ENCODE results near the gene RNF26.
"Not testable (repeated sequence)": the region's sequence is repeated elsewhere in the genome, so short reads cannot be mapped to it uniquely, and the experiment has no call there.

The RNF26 gene

DNA sequence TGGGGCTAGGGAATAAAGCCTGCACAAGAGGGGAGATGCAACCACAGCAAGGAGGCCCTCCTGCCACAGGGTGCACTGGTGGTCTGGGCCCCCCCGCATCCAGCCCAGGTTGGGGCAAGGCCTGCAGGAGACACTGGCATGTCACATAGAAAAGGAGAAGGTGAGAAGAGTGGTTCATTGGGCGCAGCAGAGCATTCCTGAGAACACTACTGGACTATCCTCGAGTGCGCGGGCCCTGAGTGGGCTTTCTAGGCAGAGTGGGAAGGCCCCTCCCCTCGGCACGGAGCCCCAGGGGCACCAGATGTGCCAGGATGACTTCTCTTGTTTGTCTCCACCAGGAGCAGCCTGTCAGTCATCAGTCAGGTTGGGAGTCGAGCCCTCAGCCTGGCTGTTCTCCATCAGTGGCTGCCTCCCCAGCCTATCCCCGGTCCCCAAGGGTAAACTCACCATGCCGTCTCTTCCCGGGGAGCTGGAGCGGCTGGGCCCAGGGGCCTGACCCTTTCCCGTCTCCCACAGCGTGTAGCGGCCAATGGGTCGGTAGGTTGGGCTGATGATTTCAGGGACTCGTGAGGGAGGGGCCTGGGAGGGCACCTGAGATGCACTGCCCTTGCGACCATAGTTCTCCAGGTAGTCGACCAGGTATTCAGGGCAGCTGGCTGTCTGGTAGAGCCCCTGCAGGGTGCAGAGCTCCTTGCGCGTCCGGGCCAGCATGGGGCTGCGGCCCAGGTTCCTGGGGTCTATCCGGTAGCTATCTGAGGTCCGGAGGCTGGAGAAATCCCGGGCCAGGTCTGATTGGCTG, 38.1 kb downstream of the RNF26 start:
- no peak for DNase-seq

DNA sequence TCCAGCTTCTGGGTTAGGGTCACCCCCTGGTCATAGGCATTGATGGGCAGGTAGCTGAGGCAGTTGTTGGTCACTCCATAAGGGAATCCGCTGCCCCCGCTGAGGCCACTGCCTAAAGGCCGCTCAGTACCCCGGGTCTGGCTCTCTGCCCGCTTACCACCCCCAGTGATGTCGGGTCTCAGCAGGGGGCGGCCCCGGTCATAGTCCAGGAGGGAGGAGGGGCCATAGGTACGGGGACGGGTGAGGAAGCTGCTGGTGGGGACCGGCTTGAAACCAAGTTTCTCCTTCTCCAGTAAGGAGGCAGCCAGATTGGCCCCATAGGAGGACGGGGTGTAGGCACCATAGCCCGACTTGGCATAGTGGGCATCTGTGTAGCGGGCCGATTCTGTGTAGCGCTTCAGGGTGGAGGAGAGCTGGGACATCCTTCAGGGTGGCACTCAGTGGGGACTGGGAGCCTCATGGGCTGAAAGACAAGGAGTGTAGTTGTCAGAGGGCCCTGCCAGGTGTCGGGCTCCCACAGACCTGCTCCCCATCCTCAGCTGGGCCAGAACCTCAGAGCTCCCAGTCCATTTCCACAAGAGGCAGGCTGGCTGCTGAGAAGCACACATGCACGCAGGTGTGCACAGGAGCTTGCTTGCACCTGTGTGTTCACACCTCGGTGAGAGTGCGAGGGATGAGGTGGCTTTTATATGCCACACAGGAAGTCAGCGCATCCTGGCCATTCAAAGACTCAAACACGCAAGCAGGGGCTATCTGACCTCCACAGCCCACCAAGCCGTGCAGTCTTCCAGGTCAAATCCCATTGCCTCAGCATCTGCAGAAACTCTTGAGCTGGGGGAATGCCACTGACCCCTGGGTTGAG, 39.0 kb downstream of the RNF26 start:
- DNase-seq: no peak

DNA sequence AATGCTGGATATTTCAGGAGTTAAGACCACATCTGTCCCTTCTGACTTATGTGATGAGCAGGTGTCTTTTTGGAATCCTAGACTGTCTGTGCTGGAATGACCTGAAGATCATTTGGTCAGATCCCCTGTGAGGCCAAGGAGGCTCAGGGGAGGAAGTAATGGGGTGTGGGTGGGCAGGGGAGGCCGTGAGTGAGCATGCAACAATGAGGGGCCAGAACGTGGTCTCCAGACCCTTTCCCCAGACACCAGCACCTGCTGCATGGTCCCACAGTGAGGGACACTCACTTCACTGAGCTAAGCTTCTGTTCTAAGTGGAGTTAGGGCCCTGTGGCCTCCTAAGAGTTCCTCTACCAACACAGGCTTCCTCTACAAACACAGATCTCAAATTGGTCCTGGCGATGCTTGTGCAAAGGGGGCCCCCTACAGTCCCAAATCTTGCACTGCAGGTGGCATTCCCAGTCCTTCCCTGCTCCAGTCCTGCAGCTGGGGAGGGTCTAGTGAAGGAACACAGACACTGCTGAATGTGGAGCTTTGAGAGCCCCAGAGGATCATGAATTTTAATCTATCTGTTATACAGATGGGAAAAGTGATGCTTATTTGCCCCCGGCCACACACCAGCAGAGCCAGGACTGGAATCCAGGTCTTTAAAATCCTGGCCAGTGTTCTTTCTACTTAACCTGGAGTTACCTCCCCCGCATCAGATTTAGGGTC, 39.7 kb downstream of the RNF26 start:
- peak; percentile 74 for DNase-seq

DNA sequence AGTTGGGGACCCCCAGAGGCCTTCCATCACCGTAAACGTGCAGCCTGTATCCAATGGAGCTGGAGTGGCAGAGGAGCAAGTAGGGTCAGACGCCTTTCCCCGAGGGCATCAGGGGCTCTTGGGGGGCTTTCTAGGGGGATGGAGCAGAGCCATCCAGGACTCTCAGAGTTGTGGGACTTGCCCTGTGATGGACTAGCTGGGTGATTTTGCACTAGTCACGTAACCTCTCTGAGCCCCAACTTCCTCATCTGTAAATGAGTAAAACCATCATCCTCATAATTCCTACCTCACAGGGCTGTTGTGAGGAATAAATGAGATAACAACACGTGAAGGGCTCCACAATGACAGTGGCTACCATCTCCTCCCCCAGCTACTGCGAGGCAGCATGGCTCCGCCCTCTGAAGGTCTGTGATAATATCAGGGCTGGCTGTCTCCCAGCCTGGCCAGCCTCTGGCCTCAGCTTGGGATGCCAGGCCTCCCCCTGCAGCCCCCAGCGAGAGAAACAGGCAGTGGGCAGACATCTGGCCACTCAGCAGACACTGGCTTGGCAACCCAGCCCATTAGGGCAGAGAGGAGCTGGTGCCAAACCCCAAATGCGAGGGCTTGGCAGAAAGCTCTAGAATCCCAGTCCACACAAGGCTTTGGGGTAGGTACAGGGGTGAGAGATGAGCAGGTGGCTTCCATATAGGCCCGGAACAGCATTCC, 40.5 kb downstream of the RNF26 start:
- peak; percentile 10 for DNase-seq

DNA sequence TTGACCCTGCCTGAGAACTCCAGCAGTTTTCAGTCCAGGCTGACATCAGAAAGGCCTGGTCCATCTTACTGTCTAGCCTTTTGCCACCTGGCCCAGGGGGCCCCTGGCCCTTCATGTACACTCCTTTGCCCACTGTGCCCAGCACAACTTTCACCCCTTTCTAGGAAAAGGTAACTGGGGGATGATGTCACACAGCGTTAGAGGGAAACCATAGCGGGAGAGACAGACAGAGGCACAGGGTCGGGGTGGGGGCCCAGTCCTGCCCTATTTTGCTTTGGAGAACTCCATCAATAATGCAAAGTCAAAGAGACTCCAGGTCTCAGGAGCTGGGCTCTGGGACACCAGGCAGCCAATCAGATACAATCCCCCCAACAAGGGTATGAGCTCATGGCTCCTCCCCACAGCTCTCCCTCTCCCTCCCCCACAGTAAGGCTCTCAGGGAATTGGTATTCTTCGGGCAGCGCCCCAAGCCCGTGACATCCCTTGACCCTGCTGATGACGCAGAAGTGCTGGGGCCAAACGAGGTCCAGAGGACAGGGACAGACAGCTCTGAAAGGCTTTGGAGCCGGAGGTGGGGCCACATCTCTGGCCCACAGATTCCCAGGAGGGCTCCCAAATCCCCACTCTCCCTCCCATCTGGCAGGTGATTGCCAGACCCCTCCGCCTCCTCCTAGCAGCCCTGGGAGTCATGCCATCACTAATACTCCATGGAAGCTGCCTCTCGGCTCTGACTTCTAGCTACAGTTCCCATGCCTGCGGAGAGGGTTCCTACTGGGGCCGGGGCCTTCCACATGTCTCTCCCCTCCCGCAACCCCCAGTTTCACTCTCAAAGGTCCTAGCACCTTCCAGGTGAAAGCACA, 41.2 kb downstream of the RNF26 start:
- peak; percentile 28 for DNase-seq

DNA sequence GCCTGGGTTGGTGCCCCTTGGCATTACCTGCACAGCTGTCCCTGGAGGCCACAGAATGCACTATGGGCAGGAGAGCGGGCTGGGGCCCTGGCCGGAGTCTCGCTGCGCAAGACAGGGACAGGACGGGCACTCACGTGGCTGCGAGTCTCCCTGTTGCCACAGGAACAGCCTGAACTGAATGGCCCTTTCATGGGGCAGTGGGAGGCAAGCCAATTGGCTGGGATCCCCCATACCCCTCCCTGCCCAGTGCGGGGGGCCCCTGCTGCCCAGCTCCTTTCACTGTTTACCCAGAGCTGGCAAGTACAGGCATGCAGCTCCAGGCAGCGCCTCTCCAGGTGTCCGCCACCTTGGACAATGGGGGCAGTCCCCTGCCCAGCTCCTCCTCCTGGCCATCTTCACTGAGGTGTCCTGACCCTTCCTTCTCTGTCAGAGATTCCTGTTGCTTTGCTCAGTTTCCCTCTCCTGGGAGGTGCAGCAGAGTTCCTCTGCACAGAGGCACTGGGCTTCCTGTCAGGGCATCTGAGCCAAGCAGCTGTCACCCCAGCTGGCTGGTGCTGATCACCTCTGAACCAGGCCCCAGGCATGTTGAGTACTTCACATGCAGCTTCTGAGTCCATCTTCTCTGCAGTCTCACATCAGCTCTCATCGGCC, 42.0 kb downstream of the RNF26 start:
- DNase-seq: peak; percentile 79

DNA sequence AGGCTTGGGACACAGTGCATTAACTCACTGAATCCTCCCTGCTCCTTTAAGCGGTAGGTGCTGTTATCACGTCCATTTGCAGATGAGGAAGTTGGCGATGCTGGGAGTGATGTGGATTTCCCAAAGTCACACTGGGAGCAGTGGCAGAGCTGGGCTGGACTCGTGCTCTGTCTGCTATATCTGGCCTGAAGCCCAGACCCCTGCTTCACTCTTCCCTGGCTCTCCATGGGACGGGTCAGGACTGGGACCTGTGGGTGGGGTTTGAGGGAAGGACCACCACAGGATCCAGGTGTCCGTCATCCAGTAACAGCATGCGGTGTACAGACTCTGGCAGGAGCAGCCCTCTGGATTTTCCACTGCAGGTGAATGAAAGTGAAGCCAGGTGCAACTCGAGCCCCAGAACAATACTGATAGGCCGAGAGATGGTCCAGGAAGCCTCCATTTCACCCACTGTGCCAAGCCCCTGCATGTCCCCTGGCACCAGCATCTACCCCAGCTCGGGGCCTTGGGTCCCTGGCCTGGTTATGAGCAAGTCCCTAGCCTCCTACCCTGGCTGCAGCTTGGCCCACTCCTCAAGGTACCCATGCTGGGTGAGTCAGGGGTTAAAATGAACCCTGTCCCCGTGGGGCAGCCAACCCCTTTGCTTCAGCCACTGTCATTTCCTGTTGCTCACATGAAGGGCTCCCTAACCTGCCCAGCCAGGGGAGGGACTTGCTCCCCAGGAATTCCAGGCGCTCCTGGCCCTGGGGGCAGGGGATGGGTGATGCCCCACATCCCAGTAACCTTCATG, 43.0 kb downstream of the RNF26 start:
- no peak for DNase-seq

DNA sequence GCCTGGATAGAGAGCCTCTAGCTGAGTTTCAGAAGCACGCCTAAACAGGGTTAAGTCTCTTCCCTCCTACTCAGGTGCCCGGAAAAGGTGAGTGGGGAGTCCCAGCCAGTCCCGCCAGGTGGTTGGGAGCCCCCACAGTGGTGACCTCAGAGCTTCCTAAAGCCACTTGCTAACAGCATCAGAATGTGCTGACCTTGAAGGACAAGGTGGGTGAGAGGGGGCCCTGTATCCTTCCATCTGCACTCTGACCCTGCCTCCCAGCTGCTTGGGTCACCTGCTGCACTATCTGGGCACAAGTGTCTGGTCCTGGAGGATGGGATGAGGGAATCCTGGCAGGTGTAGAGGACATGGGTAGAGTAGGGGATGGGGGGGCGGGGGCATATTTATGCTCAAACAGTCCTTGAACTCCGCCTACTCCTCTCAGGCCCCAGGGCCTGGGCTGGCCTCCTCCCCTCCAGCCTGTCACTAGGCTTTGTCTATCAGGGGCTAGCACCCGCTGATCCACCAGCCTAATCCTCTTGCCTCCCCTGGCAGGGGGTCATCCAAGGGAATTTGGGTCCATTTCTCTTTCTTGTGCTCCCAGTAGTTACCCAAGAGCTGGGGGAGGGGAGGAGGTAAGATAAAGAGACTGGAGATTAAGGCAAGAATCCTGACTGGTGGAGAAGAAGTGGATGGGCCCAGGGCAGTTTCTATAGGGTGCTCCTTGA, 43.8 kb downstream of the RNF26 start:
- peak; percentile 30 for DNase-seq

DNA sequence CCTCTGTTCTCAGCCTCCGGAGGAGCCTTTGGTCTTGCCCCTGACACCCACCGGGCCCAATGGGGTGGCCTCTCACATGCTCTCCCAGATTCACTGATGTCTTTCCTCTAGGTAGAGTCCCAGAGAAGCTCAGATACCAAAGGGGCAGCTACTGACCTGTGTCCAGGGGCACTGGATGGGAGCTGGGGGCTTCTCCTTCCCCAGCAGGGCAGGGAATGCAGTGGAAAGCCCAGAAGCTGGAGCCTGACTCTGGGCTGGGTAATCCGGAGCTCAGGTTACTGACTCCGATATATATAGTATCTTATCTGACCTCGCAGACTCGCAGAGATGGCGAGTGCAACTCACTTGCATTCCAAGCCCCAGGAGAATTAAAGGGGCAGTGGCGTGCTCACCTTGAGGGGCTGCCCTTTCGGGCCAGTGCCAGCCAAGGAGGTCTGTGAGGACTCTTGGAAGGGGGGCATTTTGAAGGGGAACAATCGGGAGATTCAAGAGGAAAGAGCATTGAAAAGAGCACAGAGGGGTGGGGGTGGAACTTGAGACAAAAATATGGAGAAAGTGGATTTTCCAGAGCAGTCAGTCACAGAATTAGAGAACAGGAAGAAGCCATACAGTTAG, 44.6 kb downstream of the RNF26 start:
- DNase-seq: no peak

DNA sequence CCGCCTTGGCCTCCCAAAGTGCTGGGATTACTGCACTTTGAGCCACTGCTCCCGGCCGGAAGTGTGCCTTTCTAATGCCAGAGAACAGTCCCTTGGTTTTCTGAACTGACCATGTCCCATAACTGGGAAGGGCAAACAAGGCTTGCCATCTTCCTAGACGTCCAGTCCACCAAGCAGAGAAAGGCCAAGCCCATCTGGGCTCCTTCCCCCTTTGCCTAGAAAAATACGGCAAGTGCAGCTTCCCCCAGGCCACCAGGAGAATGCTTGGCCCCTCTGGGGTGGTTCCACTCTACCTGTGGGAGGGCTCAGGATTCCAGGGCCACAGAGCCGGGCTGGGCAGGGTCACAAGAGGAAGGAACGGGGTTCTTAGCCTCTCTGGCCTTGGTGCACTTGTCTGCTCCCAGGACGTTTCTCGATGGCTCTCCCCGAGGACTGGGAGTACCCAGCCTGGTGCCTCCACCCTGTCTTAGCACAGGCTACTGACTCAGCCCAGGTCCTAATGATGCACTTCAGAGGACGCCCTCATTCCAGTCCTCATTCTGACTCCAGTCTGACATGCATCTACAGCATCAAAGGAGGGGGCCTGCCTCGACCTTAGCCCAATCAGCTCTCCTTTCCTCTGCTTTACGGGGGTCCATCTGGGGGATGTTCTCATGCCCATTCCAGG, 46.0 kb downstream of the RNF26 start:
- DNase-seq: no peak

DNA sequence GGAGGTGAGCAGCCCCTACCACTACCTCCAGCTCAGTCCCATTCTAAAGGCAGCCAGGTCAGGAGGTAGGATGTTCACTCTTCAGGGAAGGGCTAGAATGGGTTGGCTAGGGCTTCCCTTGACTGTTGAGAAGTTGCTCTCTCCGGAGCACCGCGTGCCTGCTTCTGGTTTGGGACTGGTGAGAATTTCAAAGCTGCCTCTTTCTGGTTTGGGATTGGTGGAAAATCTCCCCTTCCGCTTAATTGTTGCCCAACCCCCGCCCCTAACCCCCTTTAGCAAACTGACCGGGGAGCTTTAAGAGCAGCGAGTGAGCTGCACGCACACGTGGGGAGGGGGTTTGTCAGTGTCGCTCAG, 46.5 kb downstream of the RNF26 start:
- no peak for DNase-seq

DNA sequence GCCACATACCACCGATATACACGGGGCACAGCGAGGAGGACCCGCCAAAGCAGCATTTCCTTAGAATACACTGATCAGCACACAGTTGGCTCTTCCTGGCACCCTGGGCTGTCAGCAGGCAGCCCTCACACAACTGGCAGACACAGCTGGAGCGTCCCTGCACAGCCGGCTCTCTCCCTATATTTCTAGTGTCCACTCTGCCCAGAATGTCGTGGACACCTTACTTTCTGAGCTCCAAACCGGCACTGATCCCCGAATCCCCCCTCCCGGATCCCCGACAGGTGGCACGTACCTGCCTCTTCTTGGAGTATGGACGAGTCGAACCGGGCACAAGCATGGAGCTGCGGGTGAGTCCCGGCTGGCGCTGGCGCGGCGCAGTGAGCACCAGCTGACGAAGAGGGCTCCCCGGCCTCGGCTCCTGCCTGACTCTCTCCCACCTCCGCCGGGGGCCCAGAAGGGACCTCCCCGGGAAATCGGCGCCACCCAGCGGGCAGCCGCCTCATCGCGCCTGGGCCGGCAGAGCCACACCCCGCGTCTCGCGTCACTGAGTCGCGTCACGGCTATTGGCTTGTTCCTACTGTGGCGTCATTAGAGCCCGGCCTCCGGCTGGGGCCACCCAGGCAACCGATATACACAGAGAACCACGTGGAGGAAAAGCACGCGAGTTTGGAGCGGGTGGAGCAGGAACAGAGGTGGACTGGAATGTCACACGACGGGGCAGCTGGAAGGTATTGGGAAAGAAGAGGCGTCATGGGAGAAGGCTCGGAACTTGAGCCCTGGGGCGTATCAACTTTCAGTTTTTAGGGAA, 47.1 kb downstream of the RNF26 start, which contains the start of gene USP2:
Gene USP2 (minus strand): TSS at position 510 of the 808 bp plus-strand sequence. CDS start 8,210 bp downstream, outside the sequence.
- peak; percentile 95 for DNase-seq

DNA sequence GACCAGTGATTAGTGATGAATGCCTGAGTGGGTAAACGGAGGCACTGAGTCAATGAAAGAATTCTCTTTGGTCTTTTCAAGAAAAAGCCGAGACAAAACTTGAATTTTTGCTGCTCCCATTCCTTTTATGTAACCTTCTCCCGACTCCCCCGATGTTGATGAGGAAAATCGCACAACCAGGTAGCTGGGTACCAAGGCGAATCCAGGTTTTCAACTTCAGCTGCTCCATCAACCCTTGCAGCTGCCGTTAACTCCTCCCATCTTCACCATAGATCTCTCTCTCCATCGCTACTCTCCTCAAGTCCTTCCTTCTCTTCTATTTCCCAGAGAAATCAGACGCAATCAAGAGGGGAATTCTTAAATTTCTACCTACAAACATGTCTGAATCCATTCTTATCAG, 47.8 kb downstream of the RNF26 start:
- peak; percentile 36 for DNase-seq

DNA sequence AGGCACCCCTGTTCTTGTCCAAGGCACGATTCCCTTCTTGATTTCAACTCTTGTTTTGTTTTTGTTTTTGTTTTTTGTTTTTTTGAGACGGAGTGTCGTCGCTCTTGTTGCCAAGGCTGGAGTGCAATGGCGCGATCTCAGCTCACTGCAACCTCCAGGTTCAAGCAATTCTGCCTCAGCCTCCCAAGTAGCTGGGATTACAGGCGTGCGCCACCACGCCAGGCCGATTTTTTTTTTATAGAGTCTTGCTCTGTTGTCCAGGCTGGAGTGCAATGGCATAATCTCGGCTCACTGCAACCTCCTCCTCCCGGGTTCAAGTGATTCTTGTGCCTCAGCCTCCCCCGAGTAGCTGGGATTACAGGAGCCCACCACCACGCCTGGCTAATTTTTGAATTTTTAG, 48.2 kb downstream of the RNF26 start:
- not testable (repeated sequence) for DNase-seq

DNA sequence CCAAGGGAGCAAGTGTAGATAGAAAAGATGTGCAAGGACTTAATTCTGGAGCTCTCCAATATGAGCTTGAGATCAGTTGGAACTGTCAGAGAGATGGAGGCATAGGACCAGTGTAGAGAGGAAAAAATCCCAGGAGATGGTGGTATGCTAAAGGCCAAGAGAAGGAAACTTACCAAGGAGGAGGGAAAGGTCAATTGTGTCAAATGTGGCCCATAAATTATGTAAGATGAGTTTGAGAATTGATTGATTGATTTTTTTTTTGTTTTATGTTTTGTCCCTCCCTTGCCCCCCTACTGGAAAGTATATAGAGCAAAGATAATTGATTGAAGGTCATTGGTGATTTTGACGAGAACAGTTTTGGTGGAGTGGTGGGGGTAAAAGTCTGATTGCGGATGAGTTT, 50.0 kb downstream of the RNF26 start:
- DNase-seq: no peak
